ENCODE measurements around the gene NOL9.

The NOL9 gene

DNA sequence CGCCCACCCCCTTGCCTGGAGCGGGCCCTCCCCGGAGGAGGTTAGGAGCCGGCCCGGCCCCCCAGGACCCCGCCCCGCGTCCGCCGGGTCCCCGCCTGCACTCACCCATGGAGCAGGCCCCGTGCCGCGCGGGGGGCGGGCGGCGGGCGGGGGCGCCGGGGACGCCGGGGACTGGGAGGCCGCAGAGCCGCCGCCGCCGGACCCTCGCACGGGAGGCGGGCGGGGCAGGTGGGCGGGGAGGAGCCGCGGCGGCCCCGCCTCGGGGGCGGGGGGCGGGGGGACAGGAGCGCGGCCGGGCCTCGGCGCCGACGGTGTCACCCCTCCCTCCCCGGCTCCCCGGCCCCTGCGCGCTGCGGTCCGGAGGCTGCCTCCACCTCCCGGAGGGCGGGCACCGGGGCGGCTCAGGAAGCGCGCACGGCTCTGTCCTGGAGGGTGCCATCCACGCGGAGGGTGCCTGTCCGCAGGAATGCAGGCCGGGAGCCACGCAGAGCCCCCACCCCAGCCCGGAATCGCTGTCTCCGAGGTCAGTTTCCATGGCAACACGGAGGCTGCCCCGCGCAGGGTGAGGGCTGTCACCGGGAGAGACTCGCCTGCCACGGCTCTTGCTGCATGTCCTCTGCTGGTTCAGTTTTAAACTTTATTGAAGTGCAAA lies 57.0 kb downstream of the NOL9 start:
- no peak for TF ChIP-seq CTCF (IDR thresholded peaks at IDR 0.05)

- TF ChIP-seq CTCF (IDR thresholded peaks at IDR 0.05): no peak
Measured at GRCh38 chr1:6496890-6497214, 57.5 kb downstream of the NOL9 start.

DNA sequence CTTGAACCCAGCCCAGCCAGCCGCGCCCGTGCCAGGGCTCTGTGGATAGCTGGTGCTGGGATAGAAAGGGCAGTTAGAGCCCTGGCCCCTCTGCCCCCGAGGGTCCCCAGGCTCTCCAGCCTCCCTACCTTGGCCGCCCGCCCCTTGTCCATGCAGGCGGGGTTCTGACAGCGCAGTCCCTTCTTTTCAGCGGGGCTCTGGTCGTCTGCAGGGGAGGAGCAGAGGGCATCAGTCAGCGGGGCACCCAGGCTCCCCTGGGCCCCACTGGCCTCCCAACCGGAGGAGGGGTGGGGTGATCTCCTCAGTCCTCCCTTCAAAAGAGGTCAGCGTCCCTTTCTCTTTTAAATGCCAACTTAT lies 58.0 kb downstream of the NOL9 start:
- TF ChIP-seq CTCF (IDR thresholded peaks at IDR 0.05): no peak

- TF ChIP-seq CTCF (IDR thresholded peaks at IDR 0.05): no peak
Measured at GRCh38 chr1:6495540-6496364, 58.6 kb downstream of the NOL9 start.

- TF ChIP-seq CTCF (IDR thresholded peaks at IDR 0.05): no peak
Measured at GRCh38 chr1:6495041-6495441, 59.3 kb downstream of the NOL9 start.

DNA sequence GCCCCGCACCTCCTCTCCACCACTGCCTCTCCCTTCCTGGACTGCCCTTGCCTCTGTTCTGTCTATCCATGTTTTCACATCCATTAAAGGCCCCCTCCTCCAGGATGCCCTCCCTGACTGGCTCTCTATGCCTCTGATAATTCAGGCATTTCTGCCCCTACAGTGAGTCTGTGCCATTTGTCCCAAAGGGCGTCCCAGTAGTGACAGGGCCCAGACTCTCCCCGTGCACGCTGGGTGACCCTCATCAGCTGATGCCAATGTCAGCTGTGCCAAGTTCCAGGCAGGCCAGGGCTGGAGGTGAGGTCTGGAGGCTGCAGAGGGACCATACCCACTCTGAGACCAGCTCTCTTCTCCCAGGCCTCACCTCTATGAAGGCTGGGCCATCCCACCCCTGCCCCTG lies 59.7 kb downstream of the NOL9 start:
- TF ChIP-seq CTCF (IDR thresholded peaks at IDR 0.05): no peak

DNA sequence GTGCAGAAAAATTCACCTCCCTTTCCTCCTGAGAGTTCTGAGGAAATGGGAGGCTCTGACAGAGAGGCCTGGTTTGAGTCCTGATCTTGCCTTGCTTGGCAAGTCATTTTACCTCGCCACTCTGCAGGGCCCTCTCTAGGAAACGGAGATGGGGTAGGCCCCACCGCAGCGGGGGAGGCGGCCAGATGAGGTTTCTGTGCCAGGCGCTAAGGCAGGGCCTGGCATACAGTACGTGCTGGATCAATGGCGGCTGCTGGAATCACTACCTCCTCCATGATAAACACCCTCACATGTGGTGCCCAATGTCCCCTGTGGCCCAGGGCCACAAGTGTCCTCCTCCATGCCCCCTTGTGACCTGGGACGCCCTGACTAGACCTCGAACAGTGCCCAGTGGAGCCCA lies 62.3 kb downstream of the NOL9 start:
- no peak for TF ChIP-seq CTCF (IDR thresholded peaks at IDR 0.05)

Data from LNCAP (cell line).